Naive thymus-derived CD4-positive, alpha-beta T cell (primary cell): Measurements from ENCODE around the gene LAIR1. TPM values are rescaled to one million over a fixed set of nuclear protein-coding genes. Genes with fewer than 3 reads are reported as not detected.
"Not testable (repeated sequence)": the region's sequence is repeated elsewhere in the genome, so short reads cannot be mapped to it uniquely, and the experiment has no call there.

Source experiments
- ATAC-seq: fragments of 150-1000 bp; cut with Tn5 transposase; 2 replicates; pipeline ENCODE4 v1.10.0; 2021; ENCODE audit warnings: mild to moderate bottlenecking, moderate library complexity
- CTCF ChIA-PET: fragments of 350-600 bp; sonication (Branson Sonifier 250); formaldehyde crosslinking; loops from one replicate; lab custom pipeline; 2021; ENCODE audit warnings: antibody characterized with exemption; lab: Charles Lee
- POLR2A ChIA-PET: fragments of 350-600 bp; sonication (Branson Sonifier 250); formaldehyde crosslinking; loops from one replicate; lab custom pipeline; 2021; ENCODE audit warnings: antibody characterized with exemption, inconsistent platforms; lab: Charles Lee
- DNase-seq, 9 donors: peaks; one replicate each; pipeline versions ENCODE4 v3.0.0 to v3.0.0-alpha.2; 2020 to 2022; ENCODE audit warnings: mixed read lengths in 1 of 9
- H3K27ac ChIP-seq: one replicate; pipeline ENCODE4 v1.7.0; 2013; ENCODE audit warnings: mild to moderate bottlenecking, low read depth, low read length, moderate library complexity
- H3K27me3 ChIP-seq, 2 donors: one replicate each; pipeline ENCODE4 v1.7.0; 2013; ENCODE audit warnings: low read length in 2 of 2, mild to moderate bottlenecking in 2 of 2, moderate library complexity in 2 of 2; ENCODE audit not compliant: control insufficient read depth in 2 of 2, insufficient read depth in 2 of 2
- H3K36me3 ChIP-seq, 3 experiments: 1 replicate in 2 of 3; 2 replicates in 1 of 3; pipeline ENCODE4 v1.7.0; 2013; ENCODE audit warnings: low read length in 3 of 3, mild to moderate bottlenecking in 3 of 3, moderate library complexity in 1 of 3; ENCODE audit not compliant: insufficient read depth in 3 of 3, control insufficient read depth in 2 of 3
- H3K4me1 ChIP-seq, 2 donors: one replicate each; pipeline ENCODE4 v1.7.0; 2013; ENCODE audit warnings: low read length in 2 of 2, mild to moderate bottlenecking in 2 of 2, moderate library complexity in 1 of 2; ENCODE audit not compliant: control insufficient read depth in 2 of 2, insufficient read depth in 2 of 2
- H3K4me3 ChIP-seq: 2 replicates; pipeline ENCODE4 v1.7.0; 2013; ENCODE audit warnings: mild to moderate bottlenecking, low read length
- H3K9me3 ChIP-seq, 3 experiments: 1 replicate in 2 of 3; 2 replicates in 1 of 3; pipeline ENCODE4 v1.7.0; 2013; ENCODE audit warnings: low read length in 3 of 3; ENCODE audit not compliant: control insufficient read depth in 2 of 3
- H3K27ac Mint-ChIP-seq, 9 donors: one replicate each; pipeline ENCODE4 v1.8.0; 2020 to 2022; ENCODE audit warnings: mixed read lengths in 9 of 9, mild to moderate bottlenecking in 8 of 9, moderate library complexity in 5 of 9, inconsistent platforms in 2 of 9
- H3K27me3 Mint-ChIP-seq, 5 donors: one replicate each; pipeline ENCODE4 v1.8.0; 2021 to 2022; ENCODE audit warnings: mixed read lengths in 5 of 5, mild to moderate bottlenecking in 1 of 5
- H3K36me3 Mint-ChIP-seq, 5 donors: one replicate each; pipeline ENCODE4 v1.8.0; 2020 to 2022; ENCODE audit warnings: mixed read lengths in 5 of 5, mild to moderate bottlenecking in 3 of 5, inconsistent platforms in 1 of 5
- H3K4me1 Mint-ChIP-seq, 7 donors: one replicate each; pipeline ENCODE4 v1.8.0; 2020 to 2022; ENCODE audit warnings: mixed read lengths in 7 of 7, mild to moderate bottlenecking in 3 of 7, inconsistent platforms in 1 of 7
- H3K4me3 Mint-ChIP-seq, 10 donors: one replicate each; pipeline ENCODE4 v1.8.0; 2020 to 2022; ENCODE audit warnings: mild to moderate bottlenecking in 10 of 10, mixed read lengths in 10 of 10, moderate library complexity in 6 of 10, inconsistent platforms in 2 of 10
- H3K9me3 Mint-ChIP-seq, 11 donors: one replicate each; pipeline ENCODE4 v1.8.0; 2020 to 2022; ENCODE audit warnings: mixed read lengths in 11 of 11, mild to moderate bottlenecking in 4 of 11, inconsistent platforms in 1 of 11, moderate library complexity in 1 of 11
- intact Hi-C, 2 donors: fragments of 100-400 bp; cut with micrococcal nuclease; formaldehyde crosslinking; loops; one replicate each; pipeline ENCODE4 v1.15.1; 2023
- polyA plus RNA-seq, 2 donors: library from polyadenylated mRNA; unstranded; fragments of 300-500 nt; fragmentation: Illumina TruSeq; gene quantifications; one replicate each; pipeline ENCODE4 v1.2.3, GENCODE V29; 2021
- total RNA-seq, 6 experiments: library from RNA in 5 of 6; stranded (reverse) in 5 of 6; gene quantifications; 1 replicate in 5 of 6; 2 replicates in 1 of 6; pipeline ENCODE4 v1.2.3 and lab custom pipeline; 2021 to 2026

LAIR1 gene
- total and polyA plus RNA-seq, 7 experiments from 2014 or later: 47.0 to 98.1 (median 82.3) TPM

GRCh38 chr19:54369082-54369687, 4.5 kb upstream of the LAIR1 start:
- Histone ChIP-seq H3K4me3 (peak overlapping the region; percentile 34), H3K36me3 (no peaks in the 10 kb centered on the region), H3K27ac (peak overlapping the region; percentile 61), H3K9me3 (no peaks in the 10 kb centered on the region), H3K4me1 (peaks cover 53 to 57% of the 10 kb centered on the region in 2 donors), H3K27me3 (no peaks in the 10 kb centered on the region)
- intact Hi-C loops: loop anchor here in 1 of 2 donors (1.0 kb wide), 1 partner anchor 9 kb away; no protein-coding TSS in a partner anchor
- H3K27ac Mint-ChIP-seq: peak overlapping the region; percentile 55 to 96 (median 90)
- H3K27me3 Mint-ChIP-seq: peaks cover 0 to 35% (median 0%) of the 10 kb centered on the region in 5 donors
- POLR2A ChIA-PET: interaction anchor here (1.6 to 4.1 kb wide), 2 partner anchors 9 to 21 kb away, joined by 6 to 39 read pairs; no protein-coding TSS in a partner anchor
- H3K4me3 Mint-ChIP-seq: peak overlapping the region; percentile 80 to 96 (median 90)
- peaks cover 46 to 87% (median 71%) of the 10 kb centered on the region in 7 donors for H3K4me1 Mint-ChIP-seq
- DNase-seq (no peak), ATAC-seq (no peak)
- CTCF ChIA-PET: interaction anchor here (0.6 to 2.7 kb wide), 4 partner anchors 19 to 45 kb away, joined by 3 to 8 read pairs (median 5); no protein-coding TSS in a partner anchor
- H3K9me3 Mint-ChIP-seq: no peaks in the 10 kb centered on the region
- H3K36me3 Mint-ChIP-seq: peaks cover 0 to 22% (median 4%) of the 10 kb centered on the region in 5 donors

DNA sequence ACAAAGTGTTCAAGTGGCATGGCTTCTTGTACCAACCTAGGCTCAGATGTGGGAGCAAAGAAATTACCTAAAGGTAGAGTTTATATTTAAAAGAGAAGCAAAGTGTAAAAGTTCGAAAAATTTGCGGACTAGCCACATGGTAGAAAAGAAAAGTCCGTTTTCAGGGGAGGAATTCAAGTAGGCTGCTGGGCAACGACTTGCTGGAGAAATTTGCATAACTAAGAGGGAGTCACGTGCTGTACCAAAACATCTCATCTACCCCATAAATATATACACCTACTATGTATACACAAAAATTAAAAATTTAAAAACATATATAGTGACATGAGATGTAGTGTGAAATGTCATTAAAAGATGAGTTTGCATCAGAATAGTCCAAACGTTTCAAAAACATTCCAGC, 2.1 kb upstream of the LAIR1 start:
- H3K9me3 Mint-ChIP-seq: peaks cover 0 to 5% (median 0%) of the 10 kb centered on the region in 11 donors
- H3K4me1 Mint-ChIP-seq: peaks cover 44 to 86% (median 74%) of the 10 kb centered on the region in 7 donors
- peak overlapping the region in 8 of 9 donors; percentile 9 to 89 (median 80) for H3K27ac Mint-ChIP-seq
- CTCF ChIA-PET: interaction anchor here (1.5 kb wide), 1 partner anchor 22 kb away, joined by 3 read pairs; no protein-coding TSS in a partner anchor
- no peaks in the 10 kb centered on the region for H3K9me3 ChIP-seq
- ATAC-seq (no peak), DNase-seq (no peak)
- no peaks in the 10 kb centered on the region for H3K27me3 ChIP-seq
- no peaks in the 10 kb centered on the region for H3K36me3 ChIP-seq
- no peak overlapping the region for H3K4me3 ChIP-seq
- peak overlapping the region in 6 of 10 donors; percentile 31 to 94 (median 40) for H3K4me3 Mint-ChIP-seq
- H3K27ac ChIP-seq: no peak overlapping the region
- POLR2A ChIA-PET: interaction anchor here (1.5 to 4.1 kb wide), 2 partner anchors 10 to 23 kb away, joined by 4 to 39 read pairs; no protein-coding TSS in a partner anchor
- intact Hi-C loops: no loop called here
- peaks cover 0 to 33% (median 0%) of the 10 kb centered on the region in 5 donors for H3K27me3 Mint-ChIP-seq
- H3K4me1 ChIP-seq: peaks cover 47 to 58% of the 10 kb centered on the region in 2 donors
- peaks cover 3 to 38% (median 12%) of the 10 kb centered on the region in 5 donors for H3K36me3 Mint-ChIP-seq

DNA sequence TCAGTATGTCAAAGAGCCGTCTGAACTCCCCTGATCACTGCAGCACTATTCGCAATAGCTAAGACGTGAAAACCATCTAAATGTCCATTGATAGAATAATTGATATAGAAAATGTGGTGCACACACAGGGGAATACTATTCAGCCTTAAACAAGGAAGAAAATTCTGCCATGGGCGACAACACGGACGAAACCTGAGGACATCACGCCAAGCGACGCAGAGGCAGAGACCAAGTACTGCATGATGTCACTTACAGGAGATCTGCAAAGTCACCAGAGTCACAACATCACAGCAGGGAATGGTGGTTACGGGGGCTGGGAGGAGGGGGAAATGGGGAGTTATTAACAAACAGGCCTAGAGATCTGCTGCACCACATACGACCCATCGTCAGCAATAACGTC, 1.1 kb upstream of the LAIR1 start:
- not testable (repeated sequence) for H3K27ac ChIP-seq, H3K9me3 ChIP-seq, DNase-seq, H3K36me3 ChIP-seq, H3K9me3 Mint-ChIP-seq, ATAC-seq, H3K4me3 ChIP-seq, H3K27me3 ChIP-seq
- H3K27ac Mint-ChIP-seq: peak overlapping the region in 7 of 9 donors; percentile 76 to 97 (median 87)
- CTCF ChIA-PET: interaction anchor here (1.2 to 1.5 kb wide), 2 partner anchors 23 to 25 kb away, joined by 5 to 14 read pairs; no protein-coding TSS in a partner anchor
- POLR2A ChIA-PET: interaction anchor here (1.6 to 4.0 kb wide), 3 partner anchors 13 to 25 kb away, joined by 4 to 27 read pairs (median 8); no protein-coding TSS in a partner anchor
- intact Hi-C loops: loop anchor here (2.0 kb wide), 1 partner anchor 13 kb away; no protein-coding TSS in a partner anchor
- H3K4me3 Mint-ChIP-seq: peak overlapping the region; percentile 4 to 95 (median 88)
- H3K27me3 Mint-ChIP-seq: peaks cover 0 to 27% (median 0%) of the 10 kb centered on the region in 5 donors
- H3K36me3 Mint-ChIP-seq: peaks cover 3 to 42% (median 15%) of the 10 kb centered on the region in 5 donors
- H3K4me1 Mint-ChIP-seq: peaks cover 38 to 87% (median 75%) of the 10 kb centered on the region in 7 donors
- peaks cover 50 to 54% of the 10 kb centered on the region in 2 donors for H3K4me1 ChIP-seq

- peaks cover 27 to 66% (median 50%) of the 10 kb centered on the region in 7 donors for H3K4me1 Mint-ChIP-seq
- CTCF ChIA-PET: interaction anchor here (0.6 to 1.5 kb wide), 3 partner anchors 27 to 30 kb away, joined by 3 to 7 read pairs (median 3); no protein-coding TSS in a partner anchor
- peak overlapping the region; percentile 85 to 97 (median 92) for H3K27ac Mint-ChIP-seq
- not testable (repeated sequence) for H3K27me3 ChIP-seq, H3K9me3 ChIP-seq, DNase-seq, H3K9me3 Mint-ChIP-seq
- intact Hi-C loops: loop anchor here (2.0 to 5.0 kb wide), 2 partner anchors 27 to 145 kb away; no protein-coding TSS in a partner anchor
- peak; percentile 51 for ATAC-seq
- peaks cover 0 to 14% (median 5%) of the 10 kb centered on the region in 3 experiments for H3K36me3 ChIP-seq
- peaks cover 3 to 38% (median 15%) of the 10 kb centered on the region in 5 donors for H3K36me3 Mint-ChIP-seq
- peak overlapping the region; percentile 48 for H3K4me3 ChIP-seq
- H3K4me1 ChIP-seq: peaks cover 36 to 44% of the 10 kb centered on the region in 2 donors
- POLR2A ChIA-PET: interaction anchor here (0.8 to 4.0 kb wide), 4 partner anchors 11 to 102 kb away, joined by 3 to 27 read pairs (median 6); partner anchors contain the start of gene LENG9
- peak overlapping the region; percentile 87 to 96 (median 94) for H3K4me3 Mint-ChIP-seq
- H3K27ac ChIP-seq: peak overlapping the region; percentile 41
- peaks cover 0 to 12% (median 0%) of the 10 kb centered on the region in 5 donors for H3K27me3 Mint-ChIP-seq
These were observed 2.9 kb downstream of the LAIR1 start for GRCh38 chr19:54361680-54362422.

DNA sequence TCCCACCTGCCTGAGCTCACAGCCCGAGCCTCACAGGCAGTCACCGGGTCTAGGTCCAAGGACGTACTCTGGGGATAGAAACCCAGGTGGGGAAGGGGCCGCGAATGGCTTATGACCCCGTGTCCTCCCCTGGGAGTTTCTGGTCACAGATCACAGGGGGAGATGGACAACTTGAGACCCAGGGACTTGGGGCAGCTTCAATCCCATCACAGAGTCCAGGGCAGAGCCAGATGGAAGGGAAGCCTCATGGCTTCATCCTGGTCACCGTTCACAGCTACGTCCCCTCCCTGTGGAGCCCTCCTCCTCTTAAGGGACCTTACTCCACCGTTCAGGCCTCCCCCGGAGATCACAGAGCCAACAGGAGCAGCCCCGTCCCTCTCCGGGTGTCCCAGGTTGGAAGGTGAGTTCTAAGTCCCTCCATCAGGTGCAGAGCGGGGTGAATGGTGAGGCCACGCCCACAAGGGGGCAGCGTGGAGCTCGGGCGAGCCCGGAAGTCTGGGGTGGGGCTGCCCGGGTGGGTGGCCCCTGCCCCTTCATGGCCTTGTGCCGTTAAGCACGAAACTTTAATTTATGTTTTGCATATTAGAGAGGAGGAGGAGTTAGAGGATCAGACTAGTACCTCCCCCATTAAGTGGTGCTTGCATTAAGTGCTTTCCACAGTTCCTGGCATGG, 5.4 kb downstream of the LAIR1 start:
- H3K9me3 ChIP-seq, H3K4me3 Mint-ChIP-seq, H3K27ac ChIP-seq, H3K27me3 Mint-ChIP-seq, H3K9me3 Mint-ChIP-seq, intact Hi-C loops, H3K27me3 ChIP-seq, H3K4me3 ChIP-seq: not testable (repeated sequence)
- Mint-ChIP-seq H3K27ac (peak overlapping the region in 1 of 9 donors; percentile 12), H3K36me3 (peaks cover 0 to 31% (median 11%) of the 10 kb centered on the region in 5 donors), H3K4me1 (peaks cover 24 to 45% (median 36%) of the 10 kb centered on the region in 7 donors)
- ChIA-PET POLR2A (interaction anchor here (1.1 kb wide), 1 partner anchor 29 kb away, joined by 4 read pairs; no protein-coding TSS in a partner anchor), CTCF (interaction anchor here (0.7 kb wide), 1 partner anchor 33 kb away, joined by 3 read pairs; no protein-coding TSS in a partner anchor)
- ATAC-seq (peak; percentile 93), DNase-seq (peak; percentile 65 to 81 (median 71))
- Histone ChIP-seq H3K4me1 (peaks cover 27 to 34% of the 10 kb centered on the region in 2 donors), H3K36me3 (peaks cover 0 to 40% (median 14%) of the 10 kb centered on the region in 3 experiments)
